IPS-NIHi7 (cell line): ENCODE data around the gene CSNK1G2.
A peak's percentile ranks its signal among the peaks of the same experiment; 100 is the strongest.

Experiments used
- DNase-seq: peaks from one replicate; pipeline ENCODE4 v3.0.0; 2012; ENCODE audit warnings: mixed read lengths; ENCODE audit errors: extremely low spot score

Gene CSNK1G2

DNA sequence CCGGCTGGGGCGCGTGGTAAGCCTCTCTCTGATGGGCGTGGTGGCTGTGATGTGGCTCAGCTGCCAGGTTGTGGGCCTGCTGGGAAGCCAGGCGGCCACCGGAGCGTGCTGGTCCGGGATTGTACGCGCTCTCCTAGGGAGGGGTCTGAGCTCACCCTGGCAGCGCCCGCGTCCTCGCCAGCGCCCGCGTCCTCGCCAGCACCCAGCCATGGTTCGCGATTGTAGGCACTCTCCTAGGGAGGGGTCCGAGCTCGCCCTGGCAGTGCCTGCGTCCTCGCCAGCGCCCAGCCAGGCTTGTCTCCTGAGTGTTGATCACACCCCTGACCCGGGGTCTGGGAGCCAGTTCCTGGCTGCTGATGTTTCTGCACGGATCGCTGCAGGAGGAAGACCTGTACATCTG is 22.0 kb upstream of the CSNK1G2 start:
- DNase-seq: no peak

DNA sequence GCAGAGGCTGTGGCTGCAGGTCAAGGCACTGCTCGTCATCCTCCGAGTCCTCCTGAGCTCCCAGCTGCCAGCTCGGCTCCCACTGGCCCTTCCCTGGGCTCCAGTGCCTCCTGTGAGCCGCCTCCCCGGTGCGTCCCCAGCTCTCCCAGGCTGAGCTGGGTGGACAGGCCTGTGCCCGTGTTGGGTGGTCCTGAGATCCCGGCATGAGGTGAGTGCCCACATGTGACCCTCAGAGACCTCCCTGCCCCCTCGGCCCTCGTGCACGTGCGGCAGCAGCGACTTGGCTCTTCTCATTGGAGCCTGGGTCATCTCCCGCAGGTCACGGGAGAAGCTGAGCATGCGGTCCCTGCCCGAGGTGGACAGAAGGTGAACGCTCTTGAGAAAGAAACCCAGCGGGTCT is 20.3 kb upstream of the CSNK1G2 start:
- no peak for DNase-seq

DNA sequence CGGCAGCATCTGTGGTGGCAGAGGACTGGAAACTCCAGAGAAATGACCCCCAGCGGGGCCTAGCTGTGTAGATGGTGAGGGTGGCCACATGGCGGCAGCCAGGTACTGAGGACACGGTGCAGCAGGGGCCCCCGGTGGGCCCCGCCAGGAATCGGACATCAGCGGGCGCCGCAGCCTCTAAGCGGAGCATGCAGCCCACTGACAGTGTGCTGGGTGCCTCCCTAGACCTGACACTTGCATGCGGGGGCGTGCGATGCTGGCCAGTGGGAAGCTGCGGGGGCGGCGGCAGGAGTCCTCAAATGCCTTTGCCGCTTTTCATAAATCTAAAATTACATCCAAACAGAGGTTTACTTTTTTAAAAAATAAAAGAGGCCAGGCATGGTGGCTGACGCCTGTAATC is 19.6 kb upstream of the CSNK1G2 start:
- DNase-seq: no peak

DNA sequence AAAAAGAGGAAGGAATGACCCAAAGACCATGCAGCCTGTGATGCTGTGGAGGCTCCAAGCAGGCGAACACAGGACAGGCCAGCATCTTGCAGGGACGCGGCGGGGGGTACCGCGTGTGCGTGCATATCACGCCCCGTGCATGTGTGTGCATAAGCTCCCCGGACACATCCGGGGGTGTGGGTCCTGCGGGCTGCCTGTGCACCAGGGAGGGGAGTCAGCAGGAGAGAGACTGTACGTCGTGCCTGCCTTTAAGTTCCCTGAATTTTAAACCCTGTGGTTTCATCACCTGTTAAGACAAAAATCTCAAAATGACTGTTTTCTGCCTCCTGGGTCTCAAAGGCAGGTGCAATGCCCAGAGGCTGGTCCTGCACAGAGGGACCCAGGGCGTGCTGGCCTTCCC is 19.1 kb upstream of the CSNK1G2 start:
- DNase-seq: no peak

DNA sequence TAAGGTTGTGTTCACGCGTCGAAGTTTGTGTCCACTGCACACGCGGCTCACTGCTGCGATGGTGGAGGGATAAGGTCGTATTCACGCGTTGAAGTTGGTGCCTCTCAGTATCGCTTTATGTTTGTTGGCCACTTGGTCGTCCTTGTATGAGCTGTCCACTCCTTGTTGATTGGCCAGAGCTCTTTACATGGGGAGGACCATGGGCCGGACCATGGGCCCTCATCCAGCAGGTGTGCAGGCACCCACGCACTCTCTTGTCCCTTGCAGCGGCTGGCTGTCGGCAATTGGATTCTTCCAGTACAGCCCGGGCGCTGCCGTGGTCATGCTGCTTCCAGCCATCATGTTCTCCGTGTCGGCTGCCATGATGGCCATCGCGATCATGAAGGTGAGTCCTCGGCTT is 18.2 kb upstream of the CSNK1G2 start:
- DNase-seq: no peak

DNA sequence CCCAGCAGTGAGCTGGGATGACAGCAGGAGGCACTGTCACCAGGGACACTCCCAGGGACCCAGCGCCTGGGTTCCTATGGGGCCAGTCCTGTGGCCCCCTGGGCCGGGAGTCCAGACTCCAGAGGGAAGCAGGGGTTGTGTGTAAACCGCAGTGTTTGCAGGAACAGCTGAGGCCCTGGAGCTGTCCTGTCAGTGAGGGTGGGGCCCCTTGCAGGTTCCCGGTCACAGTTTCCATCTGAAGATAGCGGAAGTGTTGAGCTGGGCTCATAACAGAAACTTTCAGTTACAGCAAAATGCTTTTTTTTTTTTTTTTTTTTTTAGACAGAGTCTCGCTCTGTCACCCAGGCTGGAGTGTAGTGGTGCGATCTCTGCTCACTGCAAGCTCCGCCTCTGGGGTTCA is 17.7 kb upstream of the CSNK1G2 start:
- DNase-seq: no peak

DNA sequence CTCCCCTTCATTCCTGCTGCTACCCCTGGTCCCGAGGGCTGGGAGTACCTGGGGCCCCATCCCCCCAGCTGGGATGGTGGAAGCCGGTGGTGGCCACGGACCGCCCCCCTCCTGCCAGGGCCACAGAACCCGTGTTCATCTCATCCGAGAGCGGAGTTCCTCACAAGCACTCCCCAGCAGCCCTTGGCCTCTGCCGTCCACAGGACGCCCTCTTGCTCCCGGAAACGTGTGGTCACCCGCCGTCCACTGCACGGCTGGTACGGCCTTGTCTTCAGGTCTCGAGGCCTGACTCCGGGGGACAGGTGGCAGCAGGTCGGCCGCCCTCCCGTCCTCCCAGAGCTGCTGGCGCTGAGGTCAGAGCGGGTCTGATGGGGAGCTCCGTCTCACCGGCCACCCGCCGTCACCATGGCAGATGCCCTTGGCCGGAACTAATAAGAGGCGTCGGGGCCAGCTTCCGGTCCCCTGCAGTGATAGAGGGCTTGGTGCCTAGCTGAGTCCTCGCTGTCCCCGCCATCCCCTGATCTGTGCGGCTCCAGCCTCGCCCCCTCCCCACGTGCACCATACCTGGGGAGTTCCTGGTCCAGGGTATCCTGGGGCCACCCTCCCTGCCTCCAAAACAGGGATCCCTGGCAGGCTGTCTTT is 16.5 kb upstream of the CSNK1G2 start:
- DNase-seq: no peak

DNA sequence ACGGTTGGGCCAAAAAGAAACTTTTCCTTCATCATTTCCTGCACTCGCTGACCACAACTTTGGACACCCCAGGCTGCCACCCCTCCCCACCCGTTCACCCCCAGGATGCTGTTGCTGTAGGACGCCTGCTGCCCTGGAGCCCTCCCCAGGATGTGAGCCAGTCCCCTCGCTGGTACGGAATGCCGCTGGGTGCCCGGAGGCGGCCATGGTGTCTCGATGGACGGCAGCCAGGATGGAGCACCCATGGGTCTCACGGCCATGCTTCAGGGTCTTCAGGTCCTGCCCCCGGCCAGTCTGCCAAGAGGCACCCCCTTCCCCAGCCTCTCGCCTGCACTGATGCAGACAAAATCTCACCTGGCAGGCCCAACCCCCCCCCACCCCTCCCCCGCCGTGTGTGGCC is 15.4 kb upstream of the CSNK1G2 start:
- no peak for DNase-seq

DNA sequence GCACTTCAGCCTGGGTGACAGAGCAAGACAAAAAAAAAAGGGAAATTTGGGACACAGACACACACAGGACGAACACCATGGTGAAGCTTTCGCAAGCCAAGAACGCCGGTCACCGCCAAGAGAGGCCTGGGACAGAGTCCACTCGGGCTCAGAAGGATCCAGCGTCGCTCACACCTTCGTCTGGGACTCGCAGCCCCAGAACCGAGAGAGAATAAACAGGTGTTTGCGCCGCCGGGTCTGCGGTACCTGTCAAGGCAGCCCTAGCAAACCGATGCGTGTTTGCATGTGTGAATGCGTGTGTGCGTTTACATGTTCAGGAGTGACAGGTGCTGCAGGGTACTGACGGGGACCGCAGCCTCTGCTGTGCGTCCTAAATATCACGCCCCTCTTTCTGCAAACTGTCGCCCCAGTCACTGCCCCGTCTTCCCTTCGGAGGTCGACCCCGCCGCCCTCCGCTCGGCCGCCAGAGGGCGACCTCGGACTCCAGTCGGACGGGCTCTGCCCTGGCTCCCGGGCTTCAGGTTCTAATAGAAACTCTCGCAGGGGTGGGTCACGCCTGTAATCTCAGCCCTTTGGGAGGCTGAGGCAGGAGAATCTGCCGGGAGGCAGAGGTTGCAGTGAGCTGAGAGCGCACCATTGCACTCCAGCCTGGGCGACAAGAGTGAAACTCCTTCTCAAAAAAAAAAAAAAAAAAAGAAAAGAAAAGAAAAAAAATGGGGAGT is 11.8 kb upstream of the CSNK1G2 start:
- DNase-seq: peak; percentile 92

DNA sequence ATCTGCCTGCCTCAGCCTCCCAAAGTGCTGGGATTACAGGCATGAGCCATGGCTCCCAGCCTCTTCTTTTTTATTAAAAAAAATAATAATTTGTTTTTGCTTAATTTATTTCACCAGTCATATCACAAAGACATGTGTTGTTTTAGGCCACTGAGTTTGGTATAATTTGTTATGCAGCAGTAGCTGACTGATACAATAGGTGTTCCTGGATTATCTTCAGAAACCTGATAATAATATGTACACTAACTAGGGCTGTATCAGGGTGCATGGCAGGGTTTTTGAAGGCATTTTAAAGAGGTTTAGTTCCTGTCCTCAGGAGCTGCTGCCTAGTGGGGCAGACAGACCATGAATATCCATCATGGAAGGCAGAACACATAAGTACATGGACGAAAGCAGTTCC is 9.5 kb upstream of the CSNK1G2 start:
- DNase-seq: no peak

DNA sequence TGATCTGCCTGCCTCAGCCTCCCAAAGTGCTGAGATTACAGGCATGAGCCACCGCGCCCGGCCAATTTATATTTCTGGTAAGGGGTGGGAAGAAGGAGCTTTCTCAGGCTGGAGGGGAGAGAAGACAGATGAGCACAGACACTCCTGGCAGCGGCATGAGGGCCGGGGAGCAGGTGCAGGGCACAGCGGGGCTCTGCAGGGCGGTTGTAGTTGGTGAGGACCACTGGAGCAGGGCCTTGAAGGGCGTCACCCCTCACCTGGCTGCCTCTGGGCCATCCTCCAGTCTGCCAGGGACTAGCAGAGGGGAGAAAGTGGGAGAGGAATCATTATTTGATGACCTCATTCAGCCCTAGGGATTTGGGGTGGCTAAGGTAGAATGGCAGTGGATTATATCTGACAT is 8.6 kb upstream of the CSNK1G2 start:
- no peak for DNase-seq

DNA sequence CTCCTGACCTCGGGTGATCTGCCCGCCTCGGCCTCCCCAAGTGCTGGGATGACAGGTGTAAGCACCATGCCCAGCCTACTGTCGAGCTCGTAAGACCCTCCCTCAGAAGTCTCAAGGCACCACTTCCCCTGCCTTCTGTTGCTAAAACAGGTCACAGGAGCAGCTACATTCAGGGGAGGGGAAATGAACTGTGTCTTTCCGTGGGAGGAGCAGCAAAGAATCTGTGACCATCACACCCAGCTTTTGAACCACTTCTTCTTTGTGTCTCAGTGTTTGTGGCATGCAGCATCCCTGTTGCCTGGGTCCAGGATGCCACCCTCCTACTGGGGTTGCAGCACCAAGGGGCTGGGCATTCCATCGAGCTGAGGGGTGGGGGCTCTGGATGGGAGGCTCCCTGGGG is 7.7 kb upstream of the CSNK1G2 start:
- no peak for DNase-seq

DNA sequence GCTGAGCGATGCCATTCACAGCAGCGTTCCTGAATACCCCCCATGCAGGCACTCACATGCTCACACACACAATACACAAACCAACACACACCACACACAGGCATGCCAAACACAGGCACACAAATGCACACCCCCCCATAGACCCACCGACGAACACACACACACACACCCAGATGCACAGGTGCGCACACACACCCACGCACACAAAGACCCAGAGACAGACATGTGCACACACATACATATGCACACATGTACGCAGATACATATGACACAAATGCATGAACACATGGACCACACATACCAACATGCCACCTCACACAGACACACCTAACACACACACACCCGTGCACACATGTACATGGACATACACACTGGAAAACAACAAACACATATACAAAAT is 7.0 kb upstream of the CSNK1G2 start:
- no peak for DNase-seq

DNA sequence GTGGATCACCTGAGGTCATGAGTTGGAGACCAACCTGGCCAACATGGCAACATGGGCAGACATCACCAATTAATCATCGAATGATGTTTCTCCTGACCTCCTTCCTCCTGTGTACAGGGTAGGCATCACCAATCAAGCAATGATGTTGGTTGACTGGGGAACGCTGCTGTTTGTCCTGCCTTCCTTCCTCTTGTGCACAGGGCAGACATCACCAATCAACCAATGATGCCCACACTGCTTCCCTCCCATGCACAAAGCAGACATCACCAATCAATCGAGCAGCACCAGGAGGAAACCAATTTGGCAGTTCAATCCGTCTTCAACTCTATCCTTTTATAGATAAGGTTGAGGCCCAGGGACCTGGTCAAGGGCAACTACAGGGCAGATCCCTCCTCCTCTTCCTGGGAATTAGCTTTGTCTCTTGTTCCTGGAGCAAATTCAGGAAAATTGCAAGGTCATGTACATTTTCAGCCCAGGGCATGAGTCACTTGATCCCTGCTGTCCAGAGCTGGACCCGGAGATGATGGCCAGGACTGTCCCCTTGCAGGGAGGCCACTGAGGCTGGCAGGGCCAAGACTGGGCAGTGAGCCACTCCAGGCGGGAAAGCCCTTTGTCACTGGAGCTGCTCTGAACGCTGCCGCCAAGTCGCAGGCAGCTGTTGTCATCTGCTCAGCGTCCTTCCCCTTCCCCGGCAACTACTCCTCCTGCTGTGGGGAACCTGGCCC is 5.3 kb upstream of the CSNK1G2 start:
- no peak for DNase-seq

DNA sequence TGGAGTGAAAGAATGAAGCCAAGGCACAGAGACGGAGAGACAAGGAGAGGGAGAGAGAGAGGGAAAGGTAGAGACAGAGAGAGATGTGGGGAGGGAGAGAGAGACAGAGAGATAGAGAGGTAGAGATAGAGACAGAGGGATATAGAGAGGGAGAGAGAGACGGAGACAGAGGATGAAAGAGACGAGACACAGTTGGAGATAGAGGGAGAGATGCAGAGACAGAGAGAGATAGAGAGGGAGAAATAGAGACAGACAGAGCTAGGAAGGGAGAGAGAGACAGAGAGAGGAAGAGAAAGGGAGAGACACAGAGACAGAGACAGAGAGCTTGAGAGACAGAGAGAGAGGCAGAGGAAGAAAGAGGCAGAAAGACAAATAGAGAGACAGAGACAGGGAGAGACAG is 4.5 kb upstream of the CSNK1G2 start:
- no peak for DNase-seq

DNA sequence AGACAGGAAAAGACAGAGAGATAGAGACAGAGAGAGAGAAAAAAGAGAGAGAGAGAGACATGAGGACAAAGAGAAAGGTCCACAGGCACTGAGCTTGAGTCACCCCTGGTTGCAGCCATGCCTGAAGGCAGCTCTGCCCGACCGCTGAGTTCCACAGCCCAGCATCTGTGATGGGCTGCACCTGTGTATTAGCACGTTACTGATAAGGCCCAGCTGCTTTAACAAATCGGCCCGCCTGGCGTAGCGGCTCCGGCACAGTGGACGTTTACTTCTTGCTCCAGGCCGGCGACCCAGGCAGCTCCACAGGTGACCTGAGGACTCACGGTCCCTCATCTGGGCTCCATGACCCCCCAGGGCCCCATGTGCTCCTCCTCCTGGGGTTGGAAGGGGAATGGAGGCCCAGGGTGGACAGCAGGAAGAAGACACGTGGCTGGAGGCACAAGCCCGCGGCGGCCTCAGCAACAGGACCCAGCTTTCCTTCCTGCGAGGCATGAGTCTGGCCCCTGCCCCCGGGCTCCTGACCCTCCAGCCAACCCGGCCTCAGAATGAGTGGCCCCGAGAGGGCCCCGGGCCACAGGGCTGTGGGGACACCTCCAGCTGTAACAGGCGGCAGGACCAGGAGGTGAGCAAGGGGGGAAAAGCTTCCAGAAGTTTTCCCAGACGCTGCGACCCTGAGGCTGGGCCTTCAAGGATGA is 3.9 kb upstream of the CSNK1G2 start:
- no peak for DNase-seq

DNA sequence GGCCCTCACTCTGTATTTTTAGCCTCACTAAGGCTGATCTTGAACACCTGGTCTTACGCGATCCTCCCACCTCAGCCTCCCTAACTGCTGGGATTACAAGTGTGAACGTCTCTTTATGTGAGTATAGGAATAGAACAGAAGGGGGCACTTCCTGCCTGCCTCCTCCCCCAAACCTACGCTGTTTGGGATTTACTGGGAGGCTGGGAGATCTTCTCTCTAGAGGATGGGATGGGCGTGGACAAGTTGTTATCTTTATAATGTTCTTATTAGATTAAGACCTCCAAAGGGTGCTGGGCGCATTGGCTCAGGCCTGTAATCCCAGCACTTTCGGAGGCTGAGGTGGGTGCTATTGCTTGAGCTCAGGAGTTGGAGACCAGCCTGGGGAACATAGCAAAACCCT is 2.9 kb upstream of the CSNK1G2 start:
- no peak for DNase-seq

DNA sequence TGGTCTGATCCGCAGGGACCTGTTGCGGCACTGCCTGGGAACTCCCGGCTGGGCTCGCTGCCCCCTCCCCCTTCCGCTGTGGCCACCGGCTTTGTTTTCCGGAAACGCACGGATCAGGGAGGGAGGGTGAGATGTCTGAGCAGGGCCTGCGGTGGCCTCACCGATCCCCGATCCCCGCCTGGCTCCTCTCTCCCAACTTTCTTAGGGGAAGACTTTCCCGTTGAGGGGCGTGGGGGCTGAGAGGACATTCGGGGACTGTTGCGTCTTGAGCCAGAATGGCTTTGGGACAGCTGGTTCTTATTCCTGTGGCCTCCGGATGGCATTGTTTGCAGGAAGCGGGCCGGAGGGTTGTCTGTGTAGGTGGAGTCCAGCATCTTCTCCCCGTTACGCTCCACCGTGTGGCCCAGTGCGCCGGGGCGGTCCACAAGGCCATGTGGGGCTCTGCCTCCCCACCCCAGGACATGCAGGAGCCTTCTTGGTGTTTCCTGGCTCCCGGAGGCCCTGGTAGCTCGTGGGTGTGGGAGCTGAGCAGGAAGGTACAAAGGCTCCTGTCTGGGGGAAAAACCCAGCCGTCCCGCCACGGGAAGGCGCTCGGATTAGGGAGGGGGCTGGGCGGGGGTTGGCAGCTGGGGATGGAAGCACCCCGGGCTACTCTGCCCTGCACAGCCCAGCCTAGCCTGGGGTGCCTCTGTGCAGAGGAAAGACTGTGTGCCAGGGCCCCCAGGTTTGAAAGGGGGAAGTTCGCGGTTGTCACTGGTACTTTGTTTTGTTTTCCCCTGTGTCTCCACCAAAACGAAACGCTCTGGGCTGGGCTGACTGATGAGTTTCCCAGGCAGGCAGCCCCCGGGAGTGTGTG is 1.3 kb downstream of the CSNK1G2 start:
- peak; percentile 90 for DNase-seq

DNA sequence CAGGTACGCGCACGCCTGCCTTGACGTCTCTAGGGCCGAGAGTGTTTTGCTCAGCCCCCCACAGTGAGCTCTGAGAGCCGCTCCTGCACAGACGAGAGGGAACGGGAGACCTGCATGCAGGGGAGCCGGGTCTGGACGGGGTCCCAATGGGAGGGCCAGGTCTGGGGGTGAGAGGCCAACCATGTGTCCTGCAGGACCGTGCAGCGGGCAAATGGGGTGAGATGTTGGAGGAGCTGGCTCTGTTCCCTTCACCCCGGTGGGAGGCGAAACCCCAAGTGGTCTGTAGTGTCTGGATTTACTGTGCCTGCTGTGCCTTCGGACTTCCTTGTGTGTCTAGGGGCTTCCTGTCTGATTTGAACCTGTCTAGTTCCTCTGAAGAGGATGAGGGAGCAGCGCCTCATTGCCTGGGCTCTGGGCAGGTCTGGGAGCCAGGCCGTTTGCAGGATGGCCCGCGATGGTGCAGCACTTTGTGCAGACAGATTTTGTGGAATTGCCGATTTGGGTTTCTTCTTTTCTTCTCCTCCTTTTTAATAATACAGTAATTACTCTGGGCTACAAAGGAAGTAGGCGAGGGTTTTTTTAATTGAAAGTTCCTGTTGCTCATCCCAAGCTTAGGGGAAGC is 2.1 kb downstream of the CSNK1G2 start:
- DNase-seq: no peak

DNA sequence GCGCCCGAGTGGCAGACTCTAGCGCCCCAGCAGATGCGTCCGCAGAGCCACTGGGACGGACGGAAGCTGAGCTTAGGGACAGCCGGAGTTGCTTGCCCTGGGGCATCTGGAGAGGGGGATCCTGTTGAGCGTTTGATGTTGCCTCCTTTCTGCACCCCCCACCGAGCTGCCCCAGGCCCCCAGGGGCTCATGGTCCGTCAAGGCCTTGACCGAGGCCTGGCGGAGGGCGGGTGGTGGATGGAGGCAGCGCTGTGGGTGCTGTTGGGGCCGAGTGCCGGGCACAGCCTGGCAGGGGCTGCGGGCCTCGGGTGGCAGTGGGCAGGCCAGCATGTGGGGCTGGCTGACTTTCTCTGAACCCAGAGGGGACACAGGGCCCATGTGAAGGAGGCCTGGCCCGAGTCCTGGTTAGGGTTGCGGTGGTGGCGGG is 2.7 kb downstream of the CSNK1G2 start:
- no peak for DNase-seq
